ENCODE measurements around the gene MORN1.

GRCh38 chr1:2312515-2313301 lies 78.6 kb downstream of the MORN1 start:
- TF ChIP-seq CTCF (IDR thresholded peaks at IDR 0.05; ENCODE audit: low read depth, low read length, poor library complexity, severe bottlenecking) (no peak), EZH2phosphoT487 (IDR thresholded peaks at IDR 0.05; ENCODE audit: borderline replicate concordance, low read length) (no peak)
